IMR-90 (cell line): ENCODE results near the gene MAG. TPM values are rescaled to one million over a fixed set of nuclear protein-coding genes. Genes with fewer than 3 reads are reported as not detected.

Source experiments
- ATAC-seq: fragments of 200-7000 bp; cut with Tn5 transposase; 2 replicates; pipeline ENCODE4 v1.9.1; 2020; ENCODE audit warnings: low read depth, mild to moderate bottlenecking, moderate library complexity
- BruUV-seq: library from RNA; stranded (reverse); fragments of 400-500 nt; replicated peaks from 2 replicates; lab custom pipeline; 2021; lab: Mats Ljungman, UMichigan
- CTCF ChIA-PET: fragments of 300-600 bp; formaldehyde crosslinking; extraction: SDS; loops from one replicate; lab custom pipeline; 2021; ENCODE audit warnings: antibody characterized with exemption; lab: Yijun Ruan, JAX
- POLR2A ChIA-PET: fragments of 300-600 bp; sonication (Branson Sonifier 250); formaldehyde crosslinking; loops from one replicate; lab custom pipeline; 2022; ENCODE audit warnings: antibody characterized with exemption; ENCODE audit not compliant: unreplicated experiment; lab: Charles Lee
- DNase-seq: peaks from one replicate; pipeline ENCODE4 v3.0.0; 2013
- H2AFZ ChIP-seq: replicated peaks from 2 replicates; pipeline ENCODE3; 2013; ENCODE audit warnings: low read length, mild to moderate bottlenecking; ENCODE audit not compliant: poor library complexity
- H2AK5ac ChIP-seq: 2 replicates; pipeline ENCODE4 v1.6.1; 2013; ENCODE audit warnings: low read depth, low read length, inconsistent platforms
- H2AK9ac ChIP-seq: replicated peaks from 2 replicates; pipeline ENCODE3; 2013; ENCODE audit warnings: mild to moderate bottlenecking, low read depth, low read length, moderate library complexity; ENCODE audit not compliant: poor library complexity
- H2BK120ac ChIP-seq: 2 replicates; pipeline ENCODE4 v1.6.1; 2013; ENCODE audit warnings: low read depth, low read length, inconsistent platforms
- H2BK15ac ChIP-seq: 3 replicates; pipeline ENCODE4 v1.6.1; 2013; ENCODE audit warnings: low read depth, low read length, inconsistent platforms
- H2BK20ac ChIP-seq: 2 replicates; pipeline ENCODE4 v1.6.1; 2013; ENCODE audit warnings: low read depth, mild to moderate bottlenecking, inconsistent platforms, low read length, moderate library complexity
- H2BK5ac ChIP-seq: 2 replicates; pipeline ENCODE4 v1.6.1; 2013; ENCODE audit warnings: mild to moderate bottlenecking, low read depth, low read length, inconsistent platforms; ENCODE audit not compliant: poor library complexity, severe bottlenecking
- H3K14ac ChIP-seq: replicated peaks from 2 replicates; pipeline ENCODE4 v1.6.1; 2013; ENCODE audit warnings: low read depth, low read length, inconsistent platforms
- H3K18ac ChIP-seq: 2 replicates; pipeline ENCODE4 v1.6.1; 2013; ENCODE audit warnings: low read depth, low read length, control low read depth
- H3K23ac ChIP-seq: 2 replicates; pipeline ENCODE4 v1.6.1; 2013; ENCODE audit warnings: low read depth, low read length, inconsistent platforms
- H3K27ac ChIP-seq: 2 replicates; pipeline ENCODE4 v1.5.1; 2013; ENCODE audit warnings: mild to moderate bottlenecking, control low read depth, low read length; ENCODE audit not compliant: insufficient read depth
- H3K27me3 ChIP-seq: 2 replicates; pipeline ENCODE4 v1.6.1; 2013; ENCODE audit warnings: low read length; ENCODE audit not compliant: control insufficient read depth, insufficient read depth
- H3K36me3 ChIP-seq: 2 replicates; pipeline ENCODE4 v1.6.1; 2013; ENCODE audit warnings: low read length, mixed read lengths; ENCODE audit not compliant: control insufficient read depth, insufficient read depth
- H3K4ac ChIP-seq: 2 replicates; pipeline ENCODE4 v1.6.1; 2013; ENCODE audit warnings: low read depth, low read length, inconsistent platforms
- H3K4me1 ChIP-seq: 2 replicates; pipeline ENCODE4 v1.6.1; 2013; ENCODE audit warnings: low read length, mixed read lengths; ENCODE audit not compliant: control insufficient read depth, insufficient read depth
- H3K4me2 ChIP-seq: 2 replicates; pipeline ENCODE4 v1.6.1; 2013; ENCODE audit warnings: low read depth, mild to moderate bottlenecking, control low read depth, low read length, moderate library complexity
- H3K4me3 ChIP-seq: 2 replicates; pipeline ENCODE4 v1.5.1; 2013; ENCODE audit warnings: low read depth, mild to moderate bottlenecking, control low read depth, low read length, moderate library complexity; ENCODE audit not compliant: insufficient read depth
- H3K56ac ChIP-seq: 2 replicates; pipeline ENCODE4 v1.6.1; 2013; ENCODE audit warnings: low read length, inconsistent platforms; ENCODE audit not compliant: insufficient read depth; ENCODE audit errors: extremely low read depth
- H3K79me1 ChIP-seq, 2 experiments: 2 replicates each; pipeline ENCODE4 v1.6.1; 2013; ENCODE audit warnings: low read length in 2 of 2, inconsistent platforms in 1 of 2, low read depth in 1 of 2
- H3K9ac ChIP-seq: 2 replicates; pipeline ENCODE4 v1.6.1; 2013; ENCODE audit warnings: low read depth, low read length, control low read depth
- H3K9me1 ChIP-seq: 2 replicates; pipeline ENCODE4 v1.6.1; 2013; ENCODE audit warnings: low read length, inconsistent platforms; ENCODE audit not compliant: insufficient read depth
- H3K9me3 ChIP-seq: 2 replicates; pipeline ENCODE4 v1.6.1; 2013; ENCODE audit warnings: low read length; ENCODE audit not compliant: control insufficient read depth, insufficient read depth
- H4K20me1 ChIP-seq: 2 replicates; pipeline ENCODE4 v1.6.1; 2013; ENCODE audit warnings: low read length, inconsistent platforms; ENCODE audit not compliant: insufficient read depth
- H4K5ac ChIP-seq: 2 replicates; pipeline ENCODE4 v1.6.1; 2013; ENCODE audit warnings: mild to moderate bottlenecking, low read depth, low read length, control low read depth
- H4K8ac ChIP-seq, 2 experiments: 2 replicates each; pipeline ENCODE4 v1.6.1; 2013; ENCODE audit warnings: low read depth in 2 of 2, low read length in 2 of 2, control low read depth in 1 of 2, inconsistent platforms in 1 of 2
- H4K91ac ChIP-seq: 2 replicates; pipeline ENCODE4 v1.6.1; 2013; ENCODE audit warnings: low read depth, low read length, inconsistent platforms; ENCODE audit not compliant: insufficient read depth
- CEBPB ChIP-seq: IDR thresholded peaks from 2 replicates; pipeline ENCODE4 v1.6.1; 2012; ENCODE audit warnings: low read depth, low read length, improper control_type of control experiment
- CHD1 ChIP-seq: IDR thresholded peaks from 2 replicates; pipeline ENCODE4 v1.6.1; 2012; ENCODE audit warnings: low read depth, low read length, improper control_type of control experiment
- CTCF ChIP-seq: conservative IDR thresholded peaks from 2 replicates; pipeline ENCODE4 v1.5.1; 2012; ENCODE audit warnings: mild to moderate bottlenecking, low read depth, low read length, improper control_type of control experiment
- ELK1 ChIP-seq: fragments of 150-350 bp; IDR thresholded peaks from 2 replicates; pipeline ENCODE4 v1.6.1; 2016; ENCODE audit warnings: low read depth, mild to moderate bottlenecking, low read length, moderate library complexity, borderline replicate concordance
- FOS ChIP-seq: fragments of 150-350 bp; IDR thresholded peaks from 2 replicates; pipeline ENCODE4 v1.6.1; 2016; ENCODE audit warnings: low read depth, low read length
- MAFK ChIP-seq: IDR thresholded peaks from 2 replicates; pipeline ENCODE4 v1.6.1; 2012; ENCODE audit warnings: low read depth, low read length, improper control_type of control experiment
- MAZ ChIP-seq: IDR thresholded peaks from 2 replicates; pipeline ENCODE4 v1.6.1; 2012; ENCODE audit warnings: low read depth, mild to moderate bottlenecking, low read length, improper control_type of control experiment, moderate library complexity, borderline replicate concordance
- MXI1 ChIP-seq: IDR thresholded peaks from 2 replicates; pipeline ENCODE4 v1.6.1; 2012; ENCODE audit warnings: low read depth, mild to moderate bottlenecking, low read length, moderate library complexity, borderline replicate concordance
- NFE2L2 ChIP-seq: fragments of 150-350 bp; IDR thresholded peaks from 2 replicates; pipeline ENCODE4 v1.6.1; 2016; ENCODE audit warnings: low read depth, mild to moderate bottlenecking, low read length
- POLR2A ChIP-seq: IDR thresholded peaks from 2 replicates; pipeline ENCODE4 v1.6.1; 2012; ENCODE audit warnings: mild to moderate bottlenecking, low read depth, low read length
- RCOR1 ChIP-seq: IDR thresholded peaks from 2 replicates; pipeline ENCODE4 v1.6.1; 2012; ENCODE audit warnings: mild to moderate bottlenecking, low read length, improper control_type of control experiment; ENCODE audit not compliant: insufficient replicate concordance
- RFX5 ChIP-seq: IDR thresholded peaks from 2 replicates; pipeline ENCODE4 v1.8.0; 2012; ENCODE audit warnings: low read depth, mild to moderate bottlenecking, low read length, moderate library complexity
- SMC3 ChIP-seq: fragments of 150-350 bp; IDR thresholded peaks from 2 replicates; pipeline ENCODE4 v1.6.1; 2016; ENCODE audit warnings: low read depth, mild to moderate bottlenecking, antibody characterized with exemption, low read length, moderate library complexity
- USF2 ChIP-seq: fragments of 150-350 bp; IDR thresholded peaks from 2 replicates; pipeline ENCODE4 v1.6.1; 2017; ENCODE audit warnings: mild to moderate bottlenecking, antibody characterized with exemption, low read length, low read depth
- WGBS, 2 experiments: methylation state at CpG; one replicate each; pipeline versions ENCODE4 v1.1.5 to v1.1.7; 2013; ENCODE audit warnings: missing lambda C conversion rate in 2 of 2; ENCODE audit not compliant: insufficient read length in 1 of 2; ENCODE audit errors: extremely low coverage in 2 of 2; 5-methylcytosine and 5-hydroxymethylcytosine counted together
- dilution Hi-C: fragments of 300-500 bp; cut with HindIII; formaldehyde crosslinking; loops from one replicate; pipeline ENCODE4 v1.14.3; 2018; ENCODE audit warnings: low sequenced_read_pairs; ENCODE audit not compliant: unreplicated experiment
- in situ Hi-C: fragments of 300-500 bp; cut with MboI; formaldehyde crosslinking; loops from 3 replicates; pipeline ENCODE4 v1.14.3; 2019; ENCODE audit warnings: low sequenced_read_pairs, inconsistent platforms, mixed read lengths
- intact Hi-C: fragments of 100-400 bp; cut with micrococcal nuclease; formaldehyde crosslinking; loops from 2 replicates; pipeline ENCODE4 v1.10.0; 2022
- polyA plus RNA-seq, 3 experiments: library from polyadenylated mRNA; depleted of rRNA; stranded (reverse); fragments of >200 nt; gene quantifications; 2 replicates each; pipeline ENCODE4 v1.2.3, GENCODE V29; 2012; ENCODE audit warnings: low replicate concordance in 1 of 3
- total RNA-seq: library from RNA; depleted of rRNA; stranded (reverse); fragments of >200 nt; gene quantifications from 2 replicates; pipeline ENCODE4 v1.2.3, GENCODE V29; 2012

MAG gene
- total and polyA plus RNA-seq, 2 of the 4 experiments (the other 2 are of a cell fraction): not detected

GRCh38 chr19:35320065-35320713 lies 28.2 kb downstream of the MAG start:
- H3K9me1 ChIP-seq: 0 out of 2 replicates have a peak, but pooled peaks cover 5% of the 10 kb centered on the region
- DNase-seq: no peak
- no peak overlapping the region for H3K14ac ChIP-seq
- no peak for ATAC-seq
- no peak overlapping the region for H2BK20ac ChIP-seq
- H3K27me3 ChIP-seq: no peaks in the 10 kb centered on the region
- H2BK5ac ChIP-seq: no peak overlapping the region
- no peak overlapping the region for H3K23ac ChIP-seq
- H3K4ac ChIP-seq: no peak overlapping the region
- H3K4me2 ChIP-seq: no peak overlapping the region
- dilution Hi-C loops (no loop called here), in situ Hi-C loops (no loop called here), intact Hi-C loops (no loop called here)
- H4K5ac ChIP-seq: no peak overlapping the region
- no peak overlapping the region for H4K91ac ChIP-seq
- ChIA-PET CTCF (interaction anchor here (0.6 kb wide), 1 partner anchor 462 kb away, joined by 3 read pairs; no protein-coding TSS in a partner anchor), POLR2A (no interaction called here)
- H3K4me1 ChIP-seq: peaks cover 5% of the 10 kb centered on the region
- H3K9ac ChIP-seq: no peak overlapping the region
- H2BK15ac ChIP-seq: no peak overlapping the region
- H3K9me3 ChIP-seq: peaks cover 4% of the 10 kb centered on the region
- H4K8ac ChIP-seq: no peak overlapping the region
- H2BK120ac ChIP-seq: no peak overlapping the region
- H3K56ac ChIP-seq: no peak overlapping the region
- BruUV-seq: no TSS peak
- no peak overlapping the region for H3K27ac ChIP-seq
- no peaks in the 10 kb centered on the region for H3K36me3 ChIP-seq
- 0 out of 2 replicates have a peak overlapping the region, but pooled peaks have one; percentile 28 for H2AK5ac ChIP-seq
- no CpG with 5 or more reads among the region's 12 CpGs for WGBS, 2 experiments
- no peak for TF ChIP-seq RFX5
- TF ChIP-seq CHD1: no peak
- no peak for TF ChIP-seq USF2
- TF ChIP-seq CEBPB: no peak
- no peak for TF ChIP-seq SMC3
- TF ChIP-seq FOS: no peak
- no peak for TF ChIP-seq MXI1
- TF ChIP-seq MAFK: no peak
- TF ChIP-seq MAZ: no peak
- TF ChIP-seq ELK1: no peak
- TF ChIP-seq CTCF: no peak
- TF ChIP-seq POLR2A: no peak
- no peak for TF ChIP-seq NFE2L2
- TF ChIP-seq RCOR1: no peak
- H3K18ac ChIP-seq: no peak overlapping the region
- H2AK9ac ChIP-seq: no peak overlapping the region
- H3K79me1 ChIP-seq: no peaks in the 10 kb centered on the region
- H3K4me3 ChIP-seq: no peak overlapping the region
- H2AFZ ChIP-seq: peak overlapping the region; percentile 67
- no peaks in the 10 kb centered on the region for H4K20me1 ChIP-seq
